HG03280 (cell line): Measurements from ENCODE around the gene RGPD8.
"Not testable (repeated sequence)": the region's sequence is repeated elsewhere in the genome, so short reads cannot be mapped to it uniquely, and the experiment has no call there.

Source experiments
- ATAC-seq: cut with Tn5 transposase; IDR thresholded peaks from one replicate; pipeline ENCODE4 v1.9.1; 2021; ENCODE audit warnings: mild to moderate bottlenecking, moderate library complexity; ENCODE audit not compliant: unreplicated experiment

Gene RGPD8

DNA sequence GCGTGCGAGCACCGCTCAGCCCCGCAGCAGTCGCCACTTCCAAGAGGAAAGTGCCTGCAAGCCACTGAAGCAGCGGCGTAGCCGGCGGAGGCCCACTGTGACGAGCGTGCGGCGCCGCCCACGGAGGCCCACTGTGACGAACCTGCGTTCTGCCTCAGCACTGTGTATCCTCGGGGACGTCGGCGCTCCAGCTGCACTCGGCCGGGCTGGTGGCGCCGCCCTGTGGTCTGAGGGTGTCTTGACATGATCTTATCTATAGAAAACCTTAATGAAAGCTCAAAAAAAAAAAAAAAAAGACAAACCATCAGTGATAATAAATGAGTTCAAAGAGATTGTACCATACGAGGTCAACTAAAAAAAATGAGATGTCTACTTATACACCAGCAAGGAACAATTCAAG lies at the start of gene RGPD8:
Gene RGPD8 (minus strand): TSS at position 166 of the 400 bp plus-strand sequence. CDS start 192 bp downstream, outside the sequence.
- ATAC-seq = peak; percentile 98

DNA sequence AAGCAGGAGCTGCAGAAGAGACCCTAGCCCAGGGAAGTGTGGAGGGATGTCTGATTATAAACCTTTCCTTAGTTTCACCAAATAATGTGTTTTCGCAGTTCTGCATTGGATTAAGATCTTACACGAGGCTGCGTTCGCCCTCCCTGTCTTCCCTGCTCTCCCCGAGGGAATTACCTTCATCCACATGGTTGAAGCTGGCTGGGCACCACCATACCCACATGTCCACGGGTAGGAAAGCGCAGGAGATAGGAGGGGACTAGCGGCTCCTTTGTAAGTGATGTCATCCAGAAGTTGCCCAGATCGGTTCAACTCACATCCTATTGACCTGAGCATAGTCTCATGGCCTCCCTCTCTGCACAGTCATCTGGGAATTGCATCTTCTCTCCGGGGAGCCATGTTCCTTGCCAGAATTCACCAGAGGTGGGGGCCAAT lies 49.6 kb upstream of the RGPD8 start:
- ATAC-seq = no peak

DNA sequence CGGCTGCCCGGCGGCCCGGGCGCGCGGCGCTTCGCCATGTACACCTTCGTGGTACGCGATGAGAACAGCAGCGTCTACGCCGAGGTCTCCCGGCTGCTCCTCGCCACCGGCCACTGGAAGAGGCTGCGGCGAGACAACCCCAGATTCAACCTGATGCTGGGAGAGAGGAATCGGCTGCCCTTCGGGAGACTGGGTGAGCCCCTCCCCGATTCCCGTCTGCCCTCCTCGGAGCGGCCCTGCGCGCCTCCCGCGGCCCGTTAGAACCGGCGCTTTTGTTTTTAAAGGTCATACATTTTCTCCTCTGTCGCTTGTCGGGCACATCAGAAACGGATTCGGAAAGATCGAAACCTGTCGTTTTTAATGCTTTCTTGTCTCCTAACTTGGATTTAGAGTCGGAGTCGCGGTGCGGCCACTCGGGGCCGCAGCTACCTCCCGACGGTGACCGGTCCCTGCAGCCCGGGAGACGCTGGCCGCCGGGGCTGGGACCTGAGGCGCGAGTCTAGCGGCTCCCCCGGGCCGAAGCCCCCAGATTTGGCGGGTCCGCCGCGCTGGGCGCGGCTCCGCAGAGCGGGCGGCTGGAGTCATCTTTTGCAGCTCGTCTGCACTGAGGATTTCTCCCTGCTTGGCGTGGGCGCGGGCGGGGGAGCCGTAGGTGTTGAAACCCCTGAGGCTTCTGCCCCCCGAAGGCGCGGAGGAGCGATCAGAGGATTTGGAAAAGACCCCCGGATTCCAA lies 49.0 kb upstream of the RGPD8 start:
- peak; percentile 12 for ATAC-seq

DNA sequence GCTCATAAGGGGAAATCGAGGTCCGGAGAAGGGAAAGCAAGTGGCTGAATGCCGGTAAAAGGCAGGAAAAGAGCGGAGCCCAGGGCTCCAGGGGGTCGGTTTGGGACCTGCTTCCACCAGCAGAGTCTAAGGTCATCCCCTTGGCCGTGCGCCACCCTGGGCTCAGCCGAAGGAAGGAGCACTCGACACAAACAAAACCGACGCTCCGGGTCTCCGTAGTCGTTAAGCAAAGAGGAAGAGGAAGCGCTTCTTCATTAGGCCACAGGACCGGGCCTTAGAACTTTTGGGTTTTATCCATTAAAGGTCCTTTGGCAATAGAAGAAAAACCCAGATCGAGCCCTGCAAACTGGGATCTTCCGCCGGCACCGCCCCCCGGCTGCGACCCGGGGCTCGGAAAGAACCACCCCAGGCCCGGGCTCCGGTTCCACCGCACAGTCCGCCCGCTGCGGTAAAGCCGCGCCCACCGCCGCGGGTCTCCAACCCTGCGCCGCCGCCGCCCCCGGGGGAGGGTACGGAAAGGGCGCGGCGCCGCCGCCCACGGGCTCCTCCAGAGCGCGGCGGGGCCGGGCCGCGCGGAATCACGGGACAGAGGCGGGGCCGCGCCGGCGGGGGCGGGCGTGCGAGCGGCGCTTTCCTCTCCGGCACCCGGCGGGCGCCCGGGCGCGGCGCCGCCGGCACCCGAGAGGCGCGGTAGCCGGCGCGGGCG lies 48.2 kb upstream of the RGPD8 start, which contains the start of gene TTL:
Gene TTL (plus strand): TSS at position 629 of the 706 bp plus-strand sequence. CDS start 189 bp downstream, outside the sequence.
- ATAC-seq = peak; percentile 78

DNA sequence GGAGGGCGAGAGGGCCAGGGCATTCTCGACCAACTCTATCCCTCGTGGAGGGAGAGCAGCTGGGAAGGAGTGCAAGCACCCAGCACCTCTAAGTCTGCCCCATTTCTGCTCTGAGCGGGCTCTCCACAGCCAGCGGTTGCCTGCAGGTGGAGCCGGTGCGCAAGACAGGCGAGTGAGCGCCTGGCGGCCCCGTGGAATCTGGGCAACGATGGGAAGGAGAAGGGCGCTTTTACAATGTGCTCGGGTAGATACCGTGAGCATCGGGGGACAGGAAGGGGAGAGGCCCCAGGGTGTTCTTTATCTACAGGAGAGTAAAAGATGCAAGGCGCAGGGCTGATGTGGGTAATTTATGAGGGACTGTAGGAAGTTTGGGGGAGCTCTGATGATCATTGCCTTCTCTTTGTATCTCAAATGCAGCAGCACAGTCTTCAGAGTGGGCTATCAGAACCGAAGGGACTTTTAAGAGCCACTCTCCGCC lies 47.6 kb upstream of the RGPD8 start:
- peak; percentile 61 for ATAC-seq

DNA sequence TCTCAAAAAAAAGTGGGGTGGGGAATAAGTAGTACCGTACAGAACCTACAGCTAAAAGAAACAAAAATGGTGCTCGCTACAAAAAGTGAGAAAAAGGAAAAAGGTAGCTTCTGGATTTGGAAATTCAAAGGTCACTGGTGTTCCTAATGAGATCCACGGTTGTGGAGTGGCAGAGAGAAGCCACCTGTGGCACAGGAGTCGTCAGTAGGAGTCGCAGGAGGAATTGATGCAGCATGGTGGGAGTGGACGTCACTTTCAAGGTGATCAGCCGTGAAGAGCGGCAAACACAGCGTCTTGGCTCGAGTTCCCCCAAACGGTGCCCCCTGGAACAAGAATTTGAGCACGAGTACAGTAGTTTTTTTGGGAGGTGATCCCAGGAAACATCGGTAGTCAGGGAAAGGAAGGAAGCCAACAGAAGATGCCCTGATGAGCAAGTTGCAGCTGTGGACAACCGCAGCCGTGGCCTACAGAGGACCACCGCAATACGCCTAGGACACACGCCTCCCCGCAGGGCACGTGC lies 47.1 kb upstream of the RGPD8 start:
- ATAC-seq = no peak

DNA sequence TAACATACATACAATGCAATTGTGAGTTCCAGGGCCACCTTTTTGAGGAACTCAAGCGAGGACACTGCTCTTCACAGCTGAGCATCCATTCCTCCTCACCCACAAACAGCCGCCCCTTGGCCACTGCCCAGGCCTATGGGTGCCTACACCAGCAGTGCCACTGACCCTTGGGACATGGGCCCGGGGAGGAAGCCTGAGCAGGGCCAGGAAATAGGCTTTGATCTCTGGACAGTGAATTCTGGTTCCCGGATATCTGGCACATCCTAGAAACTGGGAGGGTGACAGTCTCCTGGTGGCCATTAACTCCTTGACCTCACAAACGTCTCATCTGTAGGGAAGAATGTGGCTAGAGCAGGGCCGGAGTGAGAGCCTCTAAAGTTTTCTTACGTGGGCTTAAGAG lies 43.0 kb upstream of the RGPD8 start:
- no peak for ATAC-seq

DNA sequence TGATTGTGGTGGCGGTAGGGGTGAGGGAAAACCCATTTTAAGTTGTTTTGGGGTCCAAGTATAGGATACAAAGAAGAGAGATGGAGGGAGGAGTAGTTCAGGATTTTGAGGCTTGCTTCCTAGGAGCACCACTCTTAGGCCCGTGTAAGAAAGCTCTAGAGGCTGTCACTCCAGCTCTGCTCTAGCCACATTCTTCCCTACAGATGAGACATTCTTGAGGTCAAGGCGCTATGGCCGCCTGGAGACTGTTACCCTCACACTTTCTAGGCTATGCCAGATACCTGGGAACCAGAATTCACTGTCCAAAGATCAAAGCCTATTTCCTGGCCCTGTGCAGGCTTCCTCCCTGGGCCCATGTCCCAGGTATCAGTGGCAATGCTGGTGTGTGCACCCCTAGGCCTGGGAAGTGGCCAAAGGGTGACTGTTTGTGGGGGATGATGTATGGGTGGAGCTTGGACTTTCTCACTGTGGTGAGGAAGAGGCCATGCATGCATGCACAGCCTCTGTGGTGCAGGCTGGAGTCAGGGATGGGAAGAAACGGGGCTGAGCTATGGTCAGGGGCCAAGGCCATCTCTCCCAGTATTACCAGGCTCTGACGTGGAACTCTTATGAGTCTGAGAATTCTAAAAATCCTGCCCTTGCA lies 41.5 kb upstream of the RGPD8 start:
- ATAC-seq = no peak

DNA sequence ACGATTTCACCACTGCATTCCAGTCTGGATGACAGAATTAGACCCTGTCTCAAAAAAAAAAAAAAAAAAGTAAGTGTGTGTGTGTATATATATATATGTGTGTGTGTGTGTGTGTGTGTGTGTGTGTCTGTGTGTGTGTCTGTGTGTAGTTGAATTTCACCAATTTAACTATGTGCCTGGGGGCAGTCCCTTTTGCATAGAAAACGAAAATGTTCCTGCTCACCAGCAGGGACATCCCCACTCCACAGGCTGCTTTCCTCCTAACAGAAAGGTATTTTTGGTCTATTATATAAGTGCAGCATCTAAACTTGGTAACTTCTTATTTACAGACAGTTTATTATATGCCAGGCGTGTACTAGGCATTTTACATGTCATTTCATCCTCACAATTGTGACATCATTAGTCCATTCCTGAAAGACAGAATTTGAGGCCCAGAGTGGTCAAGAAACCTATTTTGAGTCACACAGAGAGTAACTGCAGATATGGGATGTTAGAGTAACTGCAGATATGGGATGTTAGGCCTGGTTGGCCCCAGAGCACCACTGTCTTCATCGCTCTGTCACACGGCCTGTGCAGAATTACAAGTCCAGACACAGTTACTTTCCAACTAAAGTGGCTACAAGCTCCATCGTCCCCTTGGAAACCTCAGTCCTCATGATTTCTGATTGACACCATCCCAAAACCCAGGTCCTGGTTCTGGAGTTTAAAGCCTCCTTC lies 39.3 kb upstream of the RGPD8 start:
- no peak for ATAC-seq

DNA sequence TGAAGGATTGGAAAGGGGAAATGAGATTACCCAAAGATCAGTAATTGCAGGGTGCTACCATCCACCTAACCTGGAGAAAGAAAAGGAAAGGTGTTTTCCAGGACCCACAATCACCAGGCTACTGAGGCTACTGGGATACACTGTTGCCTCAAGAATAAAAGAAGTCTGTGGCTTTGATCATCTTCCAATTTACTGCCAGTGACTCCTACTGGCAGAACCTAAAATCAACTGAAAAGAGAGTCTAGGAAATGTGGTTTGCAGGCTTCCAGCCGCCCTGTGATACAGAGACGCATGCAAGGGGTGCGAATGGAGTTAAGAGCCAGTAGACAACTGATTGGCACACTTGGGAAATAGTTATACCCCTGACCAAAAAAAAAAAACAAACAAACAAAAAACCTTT lies 31.9 kb upstream of the RGPD8 start:
- no peak for ATAC-seq

DNA sequence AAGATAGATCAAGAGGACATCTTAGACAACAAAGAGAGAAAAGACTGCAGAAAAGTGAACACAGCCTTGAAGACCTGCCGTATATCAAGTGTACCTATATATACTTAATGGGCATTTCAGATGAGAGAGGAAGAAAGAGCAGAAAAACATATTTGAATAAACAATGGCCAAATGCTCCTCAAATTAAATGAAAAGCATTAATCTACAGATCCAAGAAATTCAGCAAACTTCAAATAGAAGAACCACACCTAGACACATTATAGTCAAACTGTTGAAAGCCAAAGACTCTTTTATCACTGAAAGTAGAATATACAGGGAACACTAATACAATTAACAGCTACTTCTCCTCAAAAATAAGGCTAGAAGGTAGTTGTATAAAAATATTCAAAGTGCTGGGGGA lies 29.8 kb upstream of the RGPD8 start:
- no peak for ATAC-seq

DNA sequence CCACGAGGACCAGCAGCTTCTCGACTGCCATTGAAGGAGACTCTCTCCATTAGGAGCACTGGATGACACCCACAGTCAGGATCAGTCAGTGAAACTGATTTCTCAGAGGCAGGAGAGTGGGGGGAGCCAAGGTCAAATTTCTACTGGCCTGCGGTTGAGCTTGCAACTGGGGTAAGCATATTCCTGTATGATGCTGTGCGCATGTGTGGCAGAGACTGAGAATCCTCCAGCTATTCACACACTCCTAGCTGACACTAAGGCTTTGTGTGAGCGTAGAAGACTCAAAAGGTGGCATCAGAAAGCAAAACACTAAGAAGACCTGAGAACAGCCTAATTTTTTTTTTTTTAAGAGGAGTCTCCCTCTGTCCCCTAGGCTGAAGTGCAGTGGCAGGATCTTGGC lies 28.7 kb upstream of the RGPD8 start:
- no peak for ATAC-seq

DNA sequence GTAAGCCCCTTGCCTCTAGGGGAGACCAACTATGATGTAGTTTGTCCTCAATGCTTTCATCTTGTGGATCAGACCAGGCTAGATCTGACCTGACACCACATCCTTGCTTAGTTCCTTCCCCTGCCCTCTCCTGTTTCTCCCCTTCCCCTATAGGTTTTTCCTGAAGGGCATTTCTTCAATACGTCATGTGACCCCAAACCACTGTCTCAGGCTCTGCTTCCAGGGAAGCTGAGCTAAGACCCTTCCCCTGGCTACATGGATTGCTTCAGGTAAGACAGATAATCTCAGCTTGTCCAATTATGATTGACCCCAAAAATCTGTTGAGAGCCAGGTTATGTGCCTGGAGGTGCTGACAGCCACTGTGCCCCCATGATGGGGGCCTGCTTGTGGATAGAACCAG lies 25.9 kb upstream of the RGPD8 start:
- ATAC-seq = no peak

DNA sequence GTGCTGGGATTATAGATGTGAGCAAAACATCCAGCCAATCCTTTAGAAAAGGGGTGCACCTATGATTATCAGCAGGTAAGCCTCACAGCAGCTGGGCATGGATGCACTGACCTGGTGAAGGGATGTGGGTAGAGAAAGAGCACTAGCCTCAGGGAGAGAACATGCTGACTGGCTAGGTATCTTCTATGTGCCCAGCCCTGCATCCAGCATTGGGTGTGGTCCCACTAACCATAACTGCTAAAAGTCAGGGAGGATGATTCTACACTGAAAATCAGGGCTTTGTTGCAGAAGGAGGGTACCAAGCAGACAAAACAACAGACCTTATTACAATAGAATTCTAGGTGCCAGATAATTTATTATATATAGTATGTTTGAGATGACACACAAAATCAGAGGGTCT lies 21.1 kb upstream of the RGPD8 start:
- no peak for ATAC-seq

DNA sequence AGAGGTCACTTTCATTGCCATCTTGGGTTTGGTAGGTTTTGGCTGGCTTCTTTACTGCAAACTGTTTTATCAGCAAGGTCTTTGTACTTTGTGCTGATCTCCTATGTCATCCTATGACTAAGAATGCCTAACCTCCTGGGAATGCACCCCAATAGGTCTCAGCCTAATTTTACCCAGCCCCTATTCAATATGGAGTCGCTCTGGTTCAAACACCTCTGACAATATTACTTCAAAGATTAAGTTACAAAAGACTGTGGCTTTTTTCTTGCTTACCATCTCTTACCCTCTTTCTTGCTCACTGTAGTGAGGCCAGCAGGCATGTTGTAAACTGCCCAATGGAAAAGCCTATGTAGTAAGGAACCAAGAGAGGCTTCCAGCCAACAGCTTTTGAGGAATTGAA lies 17.9 kb upstream of the RGPD8 start:
- no peak for ATAC-seq

DNA sequence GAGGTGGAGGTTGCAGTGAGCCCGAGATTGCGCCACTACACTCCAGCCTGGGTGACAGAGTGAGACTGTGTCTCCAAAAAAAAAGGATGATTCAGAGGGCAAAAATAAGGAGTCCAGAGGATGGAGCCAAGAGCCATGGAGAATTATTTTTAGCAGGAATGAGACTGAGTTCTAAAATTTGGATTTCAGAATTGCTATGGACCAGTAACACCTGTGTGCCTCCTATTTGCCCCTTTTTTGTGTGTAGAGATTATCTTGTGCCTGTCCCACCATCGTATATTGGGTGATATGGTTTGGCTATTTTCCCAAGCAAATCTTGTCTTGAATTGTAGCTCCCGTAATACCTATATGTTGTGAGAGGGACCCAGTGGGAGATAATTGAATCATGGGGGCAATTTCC lies 16.4 kb upstream of the RGPD8 start:
- no peak for ATAC-seq

DNA sequence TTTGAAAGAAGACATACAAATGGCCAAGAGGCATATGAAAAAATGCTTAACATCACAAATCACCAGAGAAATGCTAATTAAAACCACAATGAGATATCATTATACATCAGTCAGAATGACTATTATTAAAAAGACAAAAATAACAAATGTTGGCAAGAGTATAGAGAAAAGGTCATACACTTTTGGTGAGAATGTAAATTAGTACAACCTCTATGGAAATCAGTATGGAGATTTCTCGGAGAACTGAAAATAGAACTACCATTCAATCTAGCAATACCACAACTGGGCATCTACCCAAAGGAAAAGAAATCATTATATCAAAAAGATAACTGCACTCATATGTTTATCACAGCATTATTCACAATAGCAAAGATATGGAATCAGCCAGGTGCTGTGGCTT lies 10.8 kb upstream of the RGPD8 start:
- not testable (repeated sequence) for ATAC-seq

DNA sequence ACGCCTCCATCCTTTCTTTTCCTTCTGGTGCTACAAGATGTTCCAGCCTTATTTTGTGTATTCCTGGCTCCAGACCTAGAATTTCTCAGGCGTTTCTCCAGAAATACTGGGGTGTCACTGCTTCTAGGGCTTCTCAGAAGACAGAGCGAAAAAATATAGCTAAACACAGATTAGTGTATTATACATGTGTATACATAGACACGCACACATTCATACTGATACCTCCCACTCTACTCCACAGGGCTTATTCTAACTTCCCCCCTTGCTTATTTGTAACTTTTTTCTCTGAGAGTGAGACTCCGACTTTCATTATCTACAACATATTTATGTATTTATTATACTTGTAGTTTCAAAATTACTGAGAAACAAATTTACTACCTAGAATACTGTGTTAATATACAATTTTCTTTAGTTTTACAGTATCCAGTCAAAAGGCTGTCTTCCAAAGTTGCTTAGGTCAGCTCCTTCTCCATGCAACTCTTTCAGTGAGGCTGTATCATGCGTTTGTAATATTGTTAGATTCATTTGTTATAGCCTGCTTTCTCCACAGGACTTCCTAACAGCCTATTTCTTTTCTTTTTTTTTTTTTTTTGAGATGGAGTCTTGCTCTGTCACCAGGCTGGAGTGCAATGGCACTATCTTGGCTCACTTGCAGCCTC lies 5.3 kb upstream of the RGPD8 start:
- not testable (repeated sequence) for ATAC-seq

DNA sequence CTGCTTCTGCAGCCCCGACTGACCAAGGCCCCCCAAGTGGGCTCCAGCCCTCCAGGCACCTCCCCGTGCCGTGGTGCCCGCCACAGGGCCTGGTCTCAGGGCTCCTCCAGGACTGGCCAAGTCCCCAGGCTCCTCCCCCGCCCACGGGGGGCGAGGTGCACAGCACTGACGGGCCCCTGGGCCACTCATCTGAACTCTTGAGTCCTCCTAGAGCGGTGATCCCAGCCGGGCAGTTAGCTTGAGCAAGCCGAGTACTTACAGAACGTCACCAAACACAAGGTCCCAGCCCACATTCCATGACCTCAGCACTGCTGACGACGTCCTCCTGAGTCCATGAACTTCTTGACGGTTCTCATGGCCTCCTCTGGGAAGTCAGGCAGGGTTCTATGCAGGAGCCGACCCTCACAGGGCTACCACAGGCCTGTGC lies 4.0 kb upstream of the RGPD8 start:
- not testable (repeated sequence) for ATAC-seq

DNA sequence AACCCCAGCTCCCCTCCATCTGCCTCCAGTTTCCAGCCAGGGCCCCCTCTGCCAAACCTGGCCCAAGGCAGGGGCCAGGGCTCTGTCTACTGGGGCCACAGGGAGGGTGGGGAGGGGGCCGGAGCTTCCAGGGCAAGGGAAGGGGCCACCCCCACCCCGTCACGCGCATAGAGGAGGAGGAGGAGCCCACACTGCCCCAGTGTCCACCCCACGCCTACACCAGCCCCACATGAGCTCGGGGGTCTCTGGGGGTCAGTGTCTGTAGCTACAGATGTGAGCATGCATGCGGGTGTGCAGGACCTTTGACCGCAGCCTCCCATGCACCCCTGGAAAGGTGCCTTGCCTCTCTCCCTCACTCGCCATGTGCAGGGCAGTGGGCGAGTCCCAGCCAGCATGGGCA lies 3.5 kb upstream of the RGPD8 start:
- not testable (repeated sequence) for ATAC-seq
